Neuronal stem cell (in vitro differentiated cells): ENCODE results near the gene KLRC3.
"Not testable (repeated sequence)": the region's sequence is repeated elsewhere in the genome, so short reads cannot be mapped to it uniquely, and the experiment has no call there.

Source experiments
- DNase-seq: peaks from one replicate; pipeline ENCODE4 v3.0.0-alpha.2; 2013; ENCODE audit warnings: low spot score
- H2AFZ ChIP-seq: one replicate; pipeline ENCODE4 v1.6.1; 2013; ENCODE audit warnings: mild to moderate bottlenecking, low read length, inconsistent platforms
- H2AK5ac ChIP-seq: 2 replicates; pipeline ENCODE4 v1.6.1; 2013; ENCODE audit warnings: low read depth, mild to moderate bottlenecking, inconsistent platforms, low read length, moderate library complexity, mixed read lengths
- H2BK120ac ChIP-seq: 2 replicates; pipeline ENCODE4 v1.6.1; 2013; ENCODE audit warnings: low read depth, mild to moderate bottlenecking, inconsistent platforms, low read length, moderate library complexity, mixed read lengths
- H2BK12ac ChIP-seq: one replicate; pipeline ENCODE4 v1.6.1; 2013; ENCODE audit warnings: low read length, inconsistent platforms
- H2BK15ac ChIP-seq: 2 replicates; pipeline ENCODE4 v1.6.1; 2013; ENCODE audit warnings: mild to moderate bottlenecking, low read length, inconsistent platforms, mixed read lengths
- H2BK5ac ChIP-seq: one replicate; pipeline ENCODE4 v1.6.1; 2013; ENCODE audit warnings: inconsistent platforms, mild to moderate bottlenecking, low read length, moderate library complexity
- H3K14ac ChIP-seq: one replicate; pipeline ENCODE4 v1.6.1; 2013; ENCODE audit warnings: low read length, inconsistent platforms
- H3K18ac ChIP-seq: 2 replicates; pipeline ENCODE4 v1.6.1; 2013; ENCODE audit warnings: low read length, inconsistent platforms
- H3K23ac ChIP-seq: 2 replicates; pipeline ENCODE4 v1.6.1; 2013; ENCODE audit warnings: low read depth, mild to moderate bottlenecking, mixed read lengths, low read length, inconsistent platforms; ENCODE audit not compliant: poor library complexity
- H3K27ac ChIP-seq: replicated peaks from 3 replicates; pipeline ENCODE4 v1.5.1; 2013; ENCODE audit warnings: low read length, inconsistent platforms
- H3K27me3 ChIP-seq, 3 experiments: 2 replicates each; pipeline ENCODE4 v1.6.1; 2013; ENCODE audit warnings: low read length in 3 of 3, mild to moderate bottlenecking in 2 of 3, inconsistent platforms in 1 of 3, low read depth in 1 of 3, mixed read lengths in 1 of 3, moderate library complexity in 1 of 3; ENCODE audit not compliant: control insufficient read depth in 3 of 3, insufficient read depth in 3 of 3
- H3K36me3 ChIP-seq, 2 donors: replicated peaks in 1 of 2; 2 replicates each; pipeline ENCODE4 v1.6.1; 2013; ENCODE audit warnings: low read length in 2 of 2; ENCODE audit not compliant: control insufficient read depth in 2 of 2, insufficient read depth in 2 of 2
- H3K4ac ChIP-seq: 2 replicates; pipeline ENCODE4 v1.6.1; 2013; ENCODE audit warnings: inconsistent platforms, mild to moderate bottlenecking, low read length, moderate library complexity
- H3K4me1 ChIP-seq, 2 donors: 1 replicate in 1 of 2; 2 replicates in 1 of 2; pipeline ENCODE4 v1.6.1; 2013; ENCODE audit warnings: low read length in 2 of 2, low read depth in 1 of 2; ENCODE audit not compliant: control insufficient read depth in 2 of 2, insufficient read depth in 1 of 2
- H3K4me2 ChIP-seq: one replicate; pipeline ENCODE4 v1.6.1; 2013; ENCODE audit warnings: mild to moderate bottlenecking, low read length, inconsistent platforms; ENCODE audit not compliant: insufficient read depth, poor library complexity, severe bottlenecking
- H3K4me3 ChIP-seq, 2 donors: 2 replicates each; pipeline ENCODE4 v1.5.1; 2013; ENCODE audit warnings: low read length in 2 of 2, mild to moderate bottlenecking in 2 of 2, inconsistent platforms in 1 of 2, moderate library complexity in 1 of 2
- H3K79me1 ChIP-seq: one replicate; pipeline ENCODE4 v1.6.1; 2013; ENCODE audit warnings: low read depth, mild to moderate bottlenecking, inconsistent platforms, low read length, moderate library complexity
- H3K9ac ChIP-seq: one replicate; pipeline ENCODE4 v1.6.1; 2013; ENCODE audit warnings: mild to moderate bottlenecking, low read depth, low read length, inconsistent platforms; ENCODE audit not compliant: poor library complexity
- H3K9me3 ChIP-seq, 2 donors: replicated peaks in 1 of 2; 2 replicates each; pipeline versions ENCODE3 to v1.6.1; 2013; ENCODE audit warnings: low read length in 2 of 2, mild to moderate bottlenecking in 2 of 2, inconsistent platforms in 1 of 2, low read depth in 1 of 2, mixed read lengths in 1 of 2, moderate library complexity in 1 of 2; ENCODE audit not compliant: control insufficient read depth in 2 of 2, insufficient read depth in 1 of 2
- H4K8ac ChIP-seq: one replicate; pipeline ENCODE4 v1.6.1; 2013; ENCODE audit warnings: low read depth, mild to moderate bottlenecking, inconsistent platforms, low read length, moderate library complexity
- H4K91ac ChIP-seq: one replicate; pipeline ENCODE4 v1.6.1; 2013; ENCODE audit warnings: low read length, low read depth, mild to moderate bottlenecking, inconsistent platforms; ENCODE audit not compliant: poor library complexity
- WGBS, 2 donors: extraction: QIAGEN DNeasy Blood & Tissue Kit; methylation state at CpG; one replicate each; pipeline ENCODE4 v1.1.7; 2013; ENCODE audit warnings: missing lambda C conversion rate in 2 of 2, mixed read lengths in 1 of 2; ENCODE audit not compliant: insufficient read length in 2 of 2, insufficient replicate concordance in 1 of 2; ENCODE audit errors: extremely low coverage in 2 of 2; 5-methylcytosine and 5-hydroxymethylcytosine counted together

Gene KLRC3

DNA sequence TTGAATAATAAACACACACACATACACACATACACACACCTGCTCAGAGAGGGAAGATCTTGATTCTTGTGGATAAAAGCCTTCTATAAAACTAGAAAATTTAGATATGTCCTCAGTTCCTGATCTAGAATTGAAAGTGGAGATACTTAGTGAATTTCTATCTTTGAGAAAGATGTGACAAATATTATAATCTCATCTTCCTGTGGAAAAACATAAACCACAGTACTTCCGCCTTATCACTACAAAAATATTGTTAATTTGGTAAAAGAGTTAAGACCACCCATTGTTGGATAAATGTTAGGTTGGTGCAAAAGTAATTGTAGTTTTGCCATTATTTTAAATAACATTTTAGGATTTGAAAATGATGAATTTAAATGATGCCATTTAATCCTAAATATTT, 30.5 kb downstream of the KLRC3 start, which contains the start of gene KLRK1:
KLRK1 (minus strand) TSS at position 138 of the 400 bp plus-strand sequence. CDS start 1,231 bp downstream, outside the sequence.
- Histone ChIP-seq H2BK120ac (no peak within 1 kb of the TSS), H3K27me3 (no peaks in the 10 kb centered on the region), H3K9me3 (no peaks in the 10 kb centered on the region), H3K9ac (no peak within 1 kb of the TSS), H2BK5ac (no peak within 1 kb of the TSS), H3K23ac (no peak within 1 kb of the TSS), H3K4ac (no peak within 1 kb of the TSS), H3K18ac (no peak within 1 kb of the TSS), H3K4me2 (no peak within 1 kb of the TSS), H3K79me1 (no peaks in the 10 kb centered on the region), H3K4me1 (no peaks in the 10 kb centered on the region), H2BK15ac (no peak within 1 kb of the TSS), H3K14ac (no peak within 1 kb of the TSS), H2AK5ac (no peak within 1 kb of the TSS), H3K4me3 (no peak within 1 kb of the TSS), H3K27ac (no peak within 1 kb of the TSS), H3K36me3 (no peaks in the 10 kb centered on the region), H2BK12ac (no peak within 1 kb of the TSS), H2AFZ (no peak within 1 kb of the TSS), H4K8ac (no peak within 1 kb of the TSS), H4K91ac (no peak within 1 kb of the TSS)
- no CpG with 5 or more reads among the region's 1 CpG for WGBS, 2 donors
- no peak for DNase-seq

DNA sequence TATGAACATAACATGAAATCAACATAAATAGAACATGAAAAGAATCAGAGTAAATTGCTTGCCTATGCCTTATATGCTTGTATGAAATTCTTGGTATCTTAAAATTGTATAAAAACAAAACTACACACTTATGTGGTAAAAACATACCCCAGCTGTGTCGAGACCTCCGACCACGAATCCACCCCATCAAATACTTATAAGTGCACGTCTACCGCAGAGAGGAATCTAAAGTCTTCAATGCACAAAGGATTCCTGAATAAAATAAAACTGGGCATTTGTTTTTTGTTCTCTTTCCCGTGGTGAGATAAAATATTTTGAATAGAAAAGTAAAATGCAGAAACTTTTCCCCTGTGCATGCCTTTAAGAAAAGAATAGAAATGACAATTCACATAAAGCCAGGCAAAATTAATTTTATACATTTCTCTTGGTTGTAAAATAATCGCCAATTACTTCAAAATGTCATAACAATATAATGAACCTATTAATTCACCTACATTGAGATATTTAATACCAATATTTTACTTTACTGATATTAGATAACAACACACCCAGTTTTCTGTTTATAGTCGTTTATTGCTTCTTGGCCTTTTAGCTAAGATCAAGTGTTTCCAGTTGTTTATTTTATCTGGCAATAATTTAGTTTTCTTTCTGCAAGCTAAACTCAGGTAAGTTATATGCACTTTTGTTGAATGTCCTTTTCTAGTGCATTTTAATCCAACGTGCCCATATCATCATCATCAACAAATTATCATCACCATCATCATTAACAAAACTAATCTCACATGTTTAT, 31.6 kb downstream of the KLRC3 start:
- no peak overlapping the region for H4K8ac ChIP-seq
- H3K79me1 ChIP-seq = no peaks in the 10 kb centered on the region
- no peak overlapping the region for H2BK120ac ChIP-seq
- H3K4me3 ChIP-seq = no peak overlapping the region
- H2BK12ac ChIP-seq = no peak overlapping the region
- no peak for DNase-seq
- H3K4me2 ChIP-seq = no peak overlapping the region
- 100% methylated on average over 1 of the region's 9 CpGs; no CpG with 5 or more reads in 1 of the 2 donors for WGBS, 2 donors
- no peak overlapping the region for H2BK15ac ChIP-seq
- H3K9ac ChIP-seq = no peak overlapping the region
- H3K4ac ChIP-seq = no peak overlapping the region
- no peak overlapping the region for H2BK5ac ChIP-seq
- no peak overlapping the region for H3K18ac ChIP-seq
- no peaks in the 10 kb centered on the region for H3K27me3 ChIP-seq
- no peak overlapping the region for H2AK5ac ChIP-seq
- no peaks in the 10 kb centered on the region for H3K4me1 ChIP-seq
- no peak overlapping the region for H3K27ac ChIP-seq
- H2AFZ ChIP-seq = no peak overlapping the region
- H3K23ac ChIP-seq = no peak overlapping the region
- no peak overlapping the region for H3K14ac ChIP-seq
- H3K9me3 ChIP-seq = no peaks in the 10 kb centered on the region
- H4K91ac ChIP-seq = no peak overlapping the region
- no peaks in the 10 kb centered on the region for H3K36me3 ChIP-seq

DNA sequence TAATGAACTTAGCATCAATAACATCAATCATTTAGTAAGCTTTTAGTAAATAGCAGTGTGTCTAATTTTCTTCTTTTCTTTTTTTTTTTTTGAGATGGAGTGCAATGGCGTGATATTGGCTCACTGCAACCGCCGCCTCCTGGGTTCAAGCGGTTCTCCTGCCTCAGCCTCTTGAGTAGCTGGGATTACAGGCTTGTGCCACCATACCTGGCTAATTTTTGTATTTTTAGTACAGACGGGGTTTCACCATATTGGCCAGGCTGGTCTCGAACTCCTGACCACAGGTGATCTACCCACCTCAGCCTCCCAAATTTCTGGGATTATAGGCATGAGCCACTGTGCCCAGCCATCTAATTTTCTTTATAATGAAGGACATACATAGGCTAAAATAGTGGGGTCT, 32.9 kb downstream of the KLRC3 start:
- not testable (repeated sequence) for H3K14ac ChIP-seq, H2BK120ac ChIP-seq, H3K27me3 ChIP-seq, H3K4me1 ChIP-seq, DNase-seq, H2BK15ac ChIP-seq, H3K4me2 ChIP-seq, H2AK5ac ChIP-seq, H4K8ac ChIP-seq, H3K4ac ChIP-seq, H3K18ac ChIP-seq, H3K9me3 ChIP-seq, H3K9ac ChIP-seq, H4K91ac ChIP-seq, H3K23ac ChIP-seq, H3K4me3 ChIP-seq, H2AFZ ChIP-seq, H2BK12ac ChIP-seq, H2BK5ac ChIP-seq, H3K27ac ChIP-seq, H3K36me3 ChIP-seq, H3K79me1 ChIP-seq
- no CpG with 5 or more reads among the region's 6 CpGs for WGBS, 2 donors

- no CpG with 5 or more reads among the region's 1 CpG for WGBS, 2 donors
- H2AK5ac ChIP-seq = no peak overlapping the region
Observed at GRCh38 chr12:10386857-10387256, 33.5 kb downstream of the KLRC3 start.

More at GRCh38 chr12:10386857-10387256, 33.5 kb downstream of the KLRC3 start:
- no peak overlapping the region for H4K8ac ChIP-seq
- H2BK15ac ChIP-seq = no peak overlapping the region
- H3K23ac ChIP-seq = no peak overlapping the region
- H3K9ac ChIP-seq = no peak overlapping the region
- H3K27me3 ChIP-seq = no peaks in the 10 kb centered on the region
- no peak overlapping the region for H3K4me2 ChIP-seq
- no peak overlapping the region for H2AFZ ChIP-seq
- no peak overlapping the region for H3K4me3 ChIP-seq
- no peak overlapping the region for H2BK5ac ChIP-seq
- H3K79me1 ChIP-seq = no peaks in the 10 kb centered on the region
- H3K36me3 ChIP-seq = no peaks in the 10 kb centered on the region
- H3K14ac ChIP-seq = no peak overlapping the region
- H3K4me1 ChIP-seq = no peaks in the 10 kb centered on the region
- H3K4ac ChIP-seq = no peak overlapping the region
- no peak overlapping the region for H3K18ac ChIP-seq
- DNase-seq = no peak
- no peak overlapping the region for H4K91ac ChIP-seq
- H3K27ac ChIP-seq = no peak overlapping the region
- no peak overlapping the region for H2BK12ac ChIP-seq
- no peak overlapping the region for H2BK120ac ChIP-seq
- H3K9me3 ChIP-seq = no peaks in the 10 kb centered on the region
